Fibroblast of skin of right biceps (primary cell): ENCODE data around the gene MBIP.
"Not testable (repeated sequence)": the region's sequence is repeated elsewhere in the genome, so short reads cannot be mapped to it uniquely, and the experiment has no call there.

ENCODE experiments used
- DNase-seq: peaks from one replicate; pipeline ENCODE4 v3.0.0-alpha.2; 2013

The MBIP gene, protein sequence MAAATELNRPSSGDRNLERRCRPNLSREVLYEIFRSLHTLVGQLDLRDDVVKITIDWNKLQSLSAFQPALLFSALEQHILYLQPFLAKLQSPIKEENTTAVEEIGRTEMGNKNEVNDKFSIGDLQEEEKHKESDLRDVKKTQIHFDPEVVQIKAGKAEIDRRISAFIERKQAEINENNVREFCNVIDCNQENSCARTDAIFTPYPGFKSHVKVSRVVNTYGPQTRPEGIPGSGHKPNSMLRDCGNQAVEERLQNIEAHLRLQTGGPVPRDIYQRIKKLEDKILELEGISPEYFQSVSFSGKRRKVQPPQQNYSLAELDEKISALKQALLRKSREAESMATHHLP

DNA sequence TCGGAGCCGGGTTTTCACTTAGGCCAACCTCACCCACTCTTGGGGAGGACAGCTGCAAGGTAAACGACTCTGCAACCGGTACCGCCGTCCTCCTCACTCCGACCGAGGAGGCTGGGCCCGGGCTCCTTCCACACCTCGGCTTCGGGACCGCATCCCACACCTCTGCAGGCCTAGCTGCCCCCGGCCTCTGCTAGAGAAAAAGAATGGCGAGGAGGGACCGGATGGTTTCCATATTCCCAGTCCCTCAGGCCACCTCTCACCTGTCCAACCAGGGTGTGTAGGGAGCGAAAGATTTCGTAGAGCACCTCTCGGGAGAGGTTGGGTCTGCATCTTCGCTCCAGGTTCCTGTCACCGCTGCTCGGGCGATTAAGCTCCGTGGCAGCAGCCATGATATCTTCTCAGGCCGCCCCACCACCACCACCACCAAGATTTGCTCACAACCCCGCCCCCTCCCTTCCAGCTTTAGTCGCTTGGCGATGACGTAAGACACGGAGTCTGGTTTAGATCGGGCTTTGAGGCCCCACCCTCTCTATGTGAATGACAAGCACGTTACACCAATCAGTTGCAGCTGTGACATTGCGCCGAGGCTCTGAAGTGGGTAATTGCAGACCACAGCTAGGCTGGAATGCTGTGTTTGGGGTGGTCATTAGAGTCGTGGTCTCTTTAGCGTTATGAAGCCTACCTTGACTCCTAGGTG lies at the start of gene MBIP:
TSS of gene MBIP (minus strand) at position 438 of the 697 bp plus-strand sequence. CDS start at position 389, 49 bp downstream.
- DNase-seq, result peak; percentile 97

DNA sequence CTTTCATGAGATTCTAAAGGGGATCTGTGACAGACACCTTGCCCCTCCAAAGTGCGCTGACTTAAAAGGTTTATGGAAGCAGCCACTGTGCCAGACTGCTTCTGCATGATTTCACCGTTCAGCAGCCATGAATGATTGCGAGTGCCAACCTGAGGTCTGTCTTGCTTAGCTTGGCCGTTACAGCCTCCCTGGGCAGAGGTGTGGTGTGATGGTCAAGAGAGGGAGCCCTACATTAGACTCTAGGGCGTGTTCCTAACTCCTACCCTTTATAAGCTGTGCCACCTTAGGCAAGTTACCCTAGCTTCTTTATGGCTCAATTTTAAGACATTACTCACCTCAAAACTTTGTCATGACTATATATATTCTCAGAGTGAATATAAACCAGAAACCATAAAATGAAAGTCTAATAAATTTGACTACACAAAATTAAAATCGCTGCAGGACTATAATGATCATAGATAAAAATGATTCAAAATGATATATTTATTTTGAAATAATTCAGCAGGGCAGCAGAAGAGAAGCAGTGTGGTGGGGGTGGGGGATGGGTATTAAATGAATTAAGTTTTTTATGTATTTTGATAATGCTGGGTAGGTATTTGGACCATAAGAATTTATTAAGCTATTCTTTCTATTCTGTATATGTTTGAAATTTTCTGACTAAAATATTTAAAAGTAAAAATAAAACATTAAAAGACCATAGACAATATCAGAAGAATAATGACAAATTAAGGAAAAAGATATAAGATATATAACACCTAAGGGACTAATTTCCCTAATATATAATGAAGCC lies 47.7 kb upstream of the MBIP start:
- no peak for DNase-seq

DNA sequence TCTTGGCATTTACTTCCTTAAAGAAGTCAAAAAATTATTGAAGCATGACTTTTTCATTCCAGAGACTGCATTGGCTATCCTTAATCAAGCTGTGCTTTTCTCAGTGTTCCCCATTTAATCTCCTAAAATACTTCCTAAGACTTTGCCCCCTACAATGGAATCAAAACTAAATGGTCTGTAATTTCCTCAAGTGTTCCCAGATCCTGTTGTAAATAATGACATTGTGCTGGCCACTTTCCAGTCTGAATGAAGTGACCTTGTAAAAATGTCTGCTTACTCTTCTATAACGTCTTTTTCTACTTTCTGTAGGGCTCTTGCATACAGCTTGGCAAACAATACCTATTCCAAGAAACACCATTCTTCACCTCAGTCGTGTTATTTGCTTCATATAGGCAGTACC lies 45.3 kb upstream of the MBIP start:
- DNase-seq, result no peak

DNA sequence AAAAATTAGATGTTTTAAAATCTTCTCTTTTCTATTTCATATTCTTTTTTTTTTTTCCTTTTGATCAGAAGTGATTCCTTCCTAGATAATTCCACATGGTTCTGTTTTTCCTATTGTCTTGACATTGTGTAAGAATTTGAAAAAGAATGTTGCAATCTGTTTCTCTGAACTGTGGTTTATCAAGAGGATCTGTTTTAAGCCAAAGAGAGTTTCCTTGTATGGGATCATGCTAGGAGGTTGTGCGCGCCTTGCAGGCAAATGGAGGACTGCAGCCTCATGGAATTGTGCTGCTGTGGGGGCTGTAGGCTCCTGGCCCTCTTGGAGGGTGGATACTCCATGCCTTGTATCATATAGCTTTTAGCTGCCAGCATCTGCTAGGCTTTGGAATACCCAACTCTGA lies 43.3 kb upstream of the MBIP start:
- no peak for DNase-seq

DNA sequence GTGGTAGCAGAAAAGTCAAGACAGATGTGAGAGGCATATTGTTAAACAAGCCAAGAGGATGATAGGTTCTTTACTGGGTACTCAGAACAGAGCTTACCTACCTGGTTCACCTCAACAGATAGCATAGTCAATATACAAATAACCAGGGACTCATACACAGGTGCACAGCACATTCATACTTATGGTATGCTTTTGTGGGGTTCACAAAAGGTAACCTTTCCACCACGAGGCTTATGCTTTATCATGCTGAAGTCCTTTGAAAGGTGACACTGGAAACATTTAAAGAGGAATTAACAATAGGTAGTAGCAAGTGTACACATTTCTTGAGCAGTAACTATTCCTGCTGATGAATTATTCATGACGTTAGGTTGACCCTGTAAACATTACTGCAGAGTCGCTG lies 42.2 kb upstream of the MBIP start:
- DNase-seq, result no peak

DNA sequence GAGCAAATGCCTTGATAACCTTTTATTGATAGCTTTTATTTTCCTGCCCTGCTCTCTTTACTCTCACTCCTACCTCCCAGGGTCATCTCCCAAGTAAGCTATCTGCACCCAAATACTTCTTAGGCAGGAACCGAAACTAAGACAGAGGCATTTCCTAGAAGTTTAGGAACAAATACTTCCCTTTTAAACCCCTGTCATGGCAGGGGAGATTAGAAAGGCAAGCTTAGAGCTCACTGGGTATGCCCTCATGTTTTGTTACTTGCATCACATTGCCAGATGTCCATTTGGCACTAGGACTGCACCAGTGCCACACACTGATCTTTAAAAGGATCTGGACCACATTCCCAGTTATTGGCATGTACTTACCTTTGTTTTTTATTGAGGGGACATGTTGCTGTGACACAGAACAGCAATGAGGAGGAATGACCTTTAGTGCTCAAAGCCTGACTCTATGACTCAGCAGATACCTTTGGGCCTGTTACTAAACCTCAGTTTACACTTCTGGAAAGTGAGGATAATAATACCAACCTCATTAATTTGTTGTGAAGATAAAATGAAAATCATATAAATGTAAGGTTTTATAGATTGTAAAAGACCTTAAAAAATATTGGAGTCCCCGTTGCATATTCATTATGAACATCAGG lies 40.9 kb upstream of the MBIP start:
- DNase-seq, result no peak

DNA sequence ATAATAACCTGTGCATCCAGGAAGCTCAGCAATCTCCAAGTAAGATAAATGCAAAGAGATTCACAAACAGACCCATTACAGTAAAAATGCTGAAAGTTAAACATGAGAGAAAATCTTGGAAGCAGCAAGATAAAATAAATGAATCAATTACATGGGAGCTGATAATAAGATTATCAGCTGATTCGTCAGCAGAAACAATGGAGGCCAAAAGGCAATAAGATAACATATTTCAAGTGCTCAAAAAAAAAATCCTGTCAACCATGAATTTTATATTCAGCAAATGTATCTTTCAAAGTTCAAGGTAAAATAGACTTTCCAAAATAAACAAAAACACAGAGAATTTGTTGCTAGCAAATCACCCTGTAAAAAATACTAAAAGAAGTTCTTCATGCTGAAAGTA lies 36.4 kb upstream of the MBIP start:
- no peak for DNase-seq

DNA sequence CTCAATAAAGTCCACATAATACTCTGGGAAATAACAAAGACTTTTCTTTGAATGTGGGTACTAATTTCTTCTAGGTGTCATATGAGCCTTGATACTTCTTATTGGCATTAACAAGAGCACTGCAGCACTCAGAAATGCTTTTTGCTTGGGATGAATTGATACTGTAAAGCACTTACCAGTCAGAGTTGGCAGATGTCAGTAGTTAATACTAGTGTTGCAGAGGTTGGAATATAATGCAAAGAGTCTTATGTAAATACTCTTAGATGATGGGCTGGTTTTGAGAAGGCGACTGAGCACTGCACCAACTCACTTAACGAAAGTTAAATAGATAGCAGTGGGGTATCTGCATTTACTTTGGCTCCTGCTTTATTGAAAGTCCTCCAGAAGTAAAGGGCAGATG lies 25.6 kb upstream of the MBIP start:
- DNase-seq, result no peak

DNA sequence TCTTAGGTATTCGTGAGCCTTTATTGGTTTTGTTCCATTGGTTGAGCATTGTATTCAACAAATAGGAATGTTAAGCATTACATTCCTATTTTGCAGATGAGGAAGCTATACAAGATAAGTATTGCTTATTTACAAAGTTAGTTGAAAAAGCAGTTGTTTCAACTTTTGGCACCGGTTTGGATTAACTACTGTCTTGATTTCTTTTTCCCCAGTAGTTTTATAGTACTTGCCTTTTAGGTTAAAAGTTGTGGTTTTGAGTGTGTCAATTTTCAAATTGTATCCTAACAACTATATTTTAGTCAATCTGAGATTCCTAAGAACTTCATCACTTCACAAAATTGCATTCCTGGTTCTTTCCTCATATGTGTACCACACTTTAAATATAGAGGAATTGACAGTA lies 23.8 kb upstream of the MBIP start:
- DNase-seq, result no peak

DNA sequence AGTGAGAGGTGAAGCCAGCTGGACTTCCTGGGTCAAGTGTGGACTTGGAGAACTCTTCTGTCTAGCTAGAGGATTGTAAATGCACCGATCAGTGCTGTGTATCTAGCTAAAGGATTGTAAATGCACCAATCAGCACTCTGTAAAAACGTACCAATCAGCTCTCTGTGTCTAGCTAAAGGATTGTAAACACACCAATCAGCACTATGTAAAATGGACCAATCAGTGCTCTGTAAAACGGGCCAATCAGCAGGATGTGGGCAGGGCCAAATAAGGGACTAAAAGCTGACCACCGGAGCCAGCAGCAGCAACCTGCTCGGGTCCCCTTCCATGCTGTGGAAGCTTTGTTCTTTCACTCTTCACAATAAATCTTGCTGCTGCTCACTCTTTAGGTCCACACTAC lies 21.4 kb upstream of the MBIP start:
- DNase-seq, result not testable (repeated sequence)

DNA sequence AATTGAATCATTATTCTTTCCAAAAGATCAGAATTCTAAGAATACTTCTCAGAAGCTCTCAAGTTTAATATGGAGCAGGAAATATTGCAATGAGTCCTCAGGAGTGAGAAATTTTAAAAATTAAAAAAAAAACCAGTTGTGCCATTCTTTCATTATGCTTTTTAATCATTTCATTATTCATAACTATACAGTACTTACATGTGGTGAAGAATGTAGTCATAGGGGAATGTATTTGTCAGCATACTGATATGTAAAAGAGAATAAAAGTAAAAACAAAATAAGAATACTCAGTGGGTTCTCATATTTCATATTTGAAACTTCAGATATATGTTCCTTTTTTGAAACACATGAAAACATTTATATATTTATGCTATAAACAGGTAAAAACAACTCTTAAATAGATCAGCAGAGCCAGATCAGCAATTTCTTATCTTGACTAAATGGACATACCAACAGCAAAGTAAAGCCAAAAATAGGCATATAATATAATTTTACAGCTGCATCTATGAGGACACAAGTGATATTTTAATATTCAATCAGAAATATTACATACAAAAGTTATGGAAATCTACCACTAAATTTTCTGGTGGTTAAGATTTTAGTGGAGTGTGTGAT lies 19.9 kb upstream of the MBIP start:
- DNase-seq, result no peak

DNA sequence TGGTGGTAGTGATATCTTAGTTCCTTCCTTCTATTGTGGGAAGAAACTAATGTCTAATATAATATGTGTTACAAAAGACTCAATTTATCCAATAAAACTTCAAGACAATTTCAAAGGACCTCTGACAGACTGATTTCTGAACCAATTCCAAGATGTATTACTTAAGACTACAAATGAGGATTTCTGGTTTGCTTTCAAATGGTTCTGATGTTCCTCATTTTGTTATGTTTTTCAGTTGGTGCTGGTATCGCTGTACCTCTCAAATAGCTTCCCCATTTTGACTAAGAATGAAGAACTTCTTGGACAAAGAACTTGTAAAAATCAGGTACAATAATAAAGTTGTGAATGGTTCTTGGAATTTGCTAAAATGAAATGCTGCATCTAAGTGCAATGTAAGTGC lies 19.4 kb upstream of the MBIP start:
- DNase-seq, result no peak

DNA sequence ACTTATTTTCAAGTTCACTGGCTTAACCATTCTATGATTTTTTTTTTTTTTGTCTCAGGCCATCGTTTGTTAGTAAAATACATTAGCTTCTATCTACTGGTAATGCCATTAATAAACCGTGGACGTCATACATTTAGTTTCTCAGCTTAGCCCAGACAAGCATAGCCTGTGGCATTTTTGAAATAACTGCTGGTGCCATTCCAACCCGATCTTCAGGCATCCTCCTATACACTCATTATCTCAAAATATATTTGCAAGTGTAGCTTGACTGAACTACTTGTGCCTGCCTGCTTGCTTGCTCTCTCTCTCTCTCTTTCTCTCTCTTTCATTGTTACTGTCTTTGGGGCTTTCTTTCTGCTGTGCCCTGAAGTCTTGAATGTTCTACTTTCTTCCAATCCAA lies 12.7 kb upstream of the MBIP start:
- DNase-seq, result no peak

DNA sequence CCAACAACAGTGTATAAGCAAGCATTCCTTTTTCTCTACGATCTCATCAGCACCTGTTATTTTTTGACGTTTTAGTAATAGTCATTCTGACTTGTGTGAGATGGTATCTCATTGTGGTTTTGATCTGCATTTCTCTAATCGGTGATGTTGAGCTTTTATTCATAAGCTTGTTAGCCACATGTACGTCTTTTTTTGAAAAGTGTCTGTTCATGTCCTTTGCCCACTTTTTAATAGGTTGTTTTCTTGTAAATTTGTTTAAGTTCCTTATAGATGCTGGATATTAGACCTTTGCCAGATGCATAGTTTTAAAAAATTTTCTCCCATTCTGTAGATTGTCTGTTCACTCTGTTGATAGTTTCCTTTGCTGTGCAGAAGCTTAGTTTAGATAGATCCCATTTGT lies 7.1 kb upstream of the MBIP start:
- DNase-seq, result not testable (repeated sequence)

DNA sequence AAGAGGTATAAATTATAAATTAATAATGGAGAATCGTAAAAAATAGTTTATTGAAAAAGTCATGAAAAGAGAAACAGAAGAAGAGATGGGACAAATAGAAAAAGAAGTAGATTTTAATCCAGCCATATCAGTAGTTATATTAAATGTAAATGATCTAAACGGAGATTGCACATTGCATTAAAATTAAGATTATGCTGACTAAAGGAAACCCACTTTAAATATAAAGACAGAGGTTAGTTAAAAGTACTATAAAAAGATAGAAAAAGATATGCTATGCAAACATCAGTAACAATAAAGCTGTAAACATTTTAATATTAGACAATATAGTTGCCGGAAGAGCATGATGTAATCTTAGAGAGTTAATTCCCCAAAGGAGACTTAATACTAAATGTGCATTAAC lies 5.4 kb upstream of the MBIP start:
- no peak for DNase-seq

DNA sequence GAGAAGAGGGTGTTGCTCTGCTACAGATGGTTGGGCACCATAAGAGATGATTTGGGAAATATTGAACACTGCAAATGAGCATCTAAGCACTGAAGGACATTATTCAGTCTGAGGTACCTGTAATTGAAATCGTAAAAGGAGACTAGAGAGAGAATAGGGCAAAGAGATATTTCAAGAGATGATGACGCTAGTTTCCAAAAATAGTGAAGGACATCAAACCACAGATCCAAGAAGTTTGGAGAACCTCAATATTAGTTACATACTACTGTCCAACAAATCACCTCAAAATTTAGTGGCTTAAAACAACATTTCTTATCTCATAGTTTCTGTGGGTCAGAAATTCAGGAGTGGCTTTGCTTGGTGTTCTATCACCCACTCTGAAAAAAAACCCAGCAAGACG lies 4.5 kb upstream of the MBIP start:
- DNase-seq, result no peak

DNA sequence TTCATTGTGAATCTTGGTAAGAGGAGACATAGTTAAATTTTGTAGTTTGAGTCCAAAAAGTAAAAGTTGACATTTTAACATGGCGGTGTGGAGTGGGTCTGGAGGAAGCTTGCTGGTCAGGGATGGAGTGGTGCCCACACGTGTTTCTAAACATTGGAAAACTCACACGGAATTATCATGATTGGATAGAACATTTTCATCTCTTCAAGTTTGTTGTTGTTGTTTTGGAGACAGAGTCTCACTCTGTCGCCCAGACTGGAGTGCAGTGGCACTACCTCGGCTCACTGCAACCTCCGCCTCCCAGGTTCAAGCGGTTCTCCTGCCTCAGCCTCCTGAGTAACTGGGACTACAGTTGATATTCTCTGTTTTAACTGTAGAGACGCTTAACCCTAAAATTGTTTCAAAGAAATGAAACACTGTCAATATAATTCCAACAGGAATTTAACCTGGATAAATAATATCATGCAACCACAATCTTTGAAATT lies 502 bp upstream of the MBIP start:
- no peak for DNase-seq

DNA sequence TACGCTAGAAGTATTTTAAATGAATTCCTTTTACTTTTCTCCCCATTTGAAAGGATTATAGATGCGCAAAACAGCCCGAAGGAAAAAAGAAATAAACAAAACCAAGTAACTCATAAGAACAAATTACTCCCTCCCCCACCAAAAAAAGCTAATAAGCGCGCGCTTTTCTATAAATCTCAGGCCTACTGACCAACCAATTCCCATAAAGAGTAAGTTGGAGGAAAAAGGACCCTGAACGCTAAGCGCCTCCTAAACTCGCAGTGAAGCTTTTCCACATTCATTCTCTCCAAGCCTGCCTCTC lies 588 bp downstream of the MBIP start:
- DNase-seq, result no peak

DNA sequence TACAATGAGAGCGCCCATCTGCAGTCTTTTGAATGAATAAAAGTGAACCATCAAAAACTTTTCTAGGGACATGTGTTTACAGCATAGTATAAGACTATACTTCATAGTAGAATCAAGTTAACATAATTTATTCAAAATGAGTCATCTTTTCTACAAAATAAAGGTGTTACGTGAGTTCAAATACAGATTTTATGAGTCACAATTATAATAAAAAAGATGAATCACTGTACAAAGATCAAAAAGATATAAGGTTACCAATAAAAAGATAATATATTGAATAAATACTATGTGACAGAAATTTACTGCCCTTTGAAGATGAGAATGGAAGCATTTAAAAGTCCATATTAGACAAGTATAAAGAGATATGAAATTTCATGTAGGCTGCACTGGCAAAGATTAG lies 2.8 kb downstream of the MBIP start:
- peak; percentile 22 for DNase-seq

DNA sequence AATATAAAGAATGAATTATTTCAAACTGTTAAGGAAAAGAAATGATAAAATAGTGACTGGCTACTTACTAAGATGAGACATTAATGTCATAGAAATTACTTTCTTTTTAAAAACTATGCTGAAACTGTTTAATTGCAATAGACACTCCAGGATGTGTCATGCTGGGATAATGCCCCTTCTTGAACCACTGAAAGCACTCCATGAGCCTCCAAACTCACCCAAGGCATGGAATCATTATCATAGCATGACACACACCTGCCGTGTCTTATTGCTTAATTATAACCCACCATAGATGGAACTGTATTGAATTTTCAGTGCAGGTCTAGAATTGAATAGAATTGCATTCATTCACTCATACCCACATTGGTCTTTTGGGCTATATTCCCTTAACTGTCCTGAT lies 4.3 kb downstream of the MBIP start:
- DNase-seq, result no peak

DNA sequence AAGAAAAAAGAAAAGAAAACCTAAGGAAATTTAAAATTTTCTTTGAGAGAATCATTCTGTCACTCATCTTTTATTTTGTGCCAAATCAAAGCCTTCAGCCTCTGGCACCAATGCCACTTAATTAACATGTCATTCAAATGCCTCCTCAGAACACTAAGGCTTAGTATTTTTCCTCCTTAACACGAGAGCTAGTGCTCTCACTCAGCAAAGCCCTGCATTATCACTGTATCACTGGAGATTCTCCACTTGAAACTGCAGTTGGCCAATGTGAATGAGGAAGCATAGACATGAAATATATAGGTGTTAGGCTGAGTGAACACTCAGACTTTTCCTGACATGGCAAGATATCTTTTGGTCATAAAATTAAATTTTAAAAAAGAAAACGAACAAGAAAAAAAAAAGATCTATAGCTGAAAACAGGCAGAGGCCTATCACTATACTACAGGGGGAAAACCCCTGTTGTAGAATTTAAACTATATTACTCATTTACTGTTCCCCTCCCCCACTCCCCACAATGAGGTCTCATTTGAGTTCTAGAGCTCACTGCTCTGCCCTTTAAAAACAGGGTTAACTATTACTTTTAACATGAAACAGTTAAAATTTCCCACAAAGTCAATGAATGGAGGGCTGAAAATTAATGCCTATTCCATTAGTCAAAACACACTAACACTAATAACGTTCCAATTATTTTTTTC lies 5.1 kb downstream of the MBIP start:
- peak; percentile 10 for DNase-seq

DNA sequence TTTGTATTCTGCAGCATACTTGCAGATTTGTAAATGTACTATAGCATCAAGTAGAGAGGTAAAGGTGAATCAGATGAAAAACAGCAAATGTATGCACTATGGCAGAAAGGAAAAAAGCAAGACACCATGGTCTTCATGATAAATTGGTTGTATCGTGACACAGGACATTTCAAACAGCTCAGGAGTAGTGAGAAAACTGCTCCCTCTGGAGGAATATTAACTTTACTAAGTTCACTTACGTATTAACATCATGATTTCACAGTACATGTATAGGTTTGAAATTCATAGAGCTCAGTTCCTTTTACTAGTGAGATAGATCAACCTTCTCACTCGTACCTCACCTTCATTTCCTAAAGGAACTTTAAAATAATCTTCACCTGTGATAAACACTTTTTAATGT lies 6.5 kb downstream of the MBIP start:
- no peak for DNase-seq
